OCI-LY1 (cell line): ENCODE results near the gene CYP4F12.

Source experiments
- H2AFZ ChIP-seq: fragments of 200-600 bp; sonication (generic), shearing (Covaris generic); 2 replicates; pipeline ENCODE4 v1.6.0; 2014; ENCODE audit warnings: antibody characterized with exemption, mild to moderate bottlenecking, low read length
- H3F3A ChIP-seq: fragments of 200-600 bp; sonication (generic), shearing (Covaris generic); 2 replicates; pipeline ENCODE4 v1.6.0; 2014; ENCODE audit warnings: mild to moderate bottlenecking, antibody characterized with exemption, low read length, moderate library complexity; ENCODE audit not compliant: insufficient read depth
- H3K27ac ChIP-seq: fragments of 200-600 bp; sonication (generic); 2 replicates; pipeline ENCODE4 v1.5.1; 2014; ENCODE audit warnings: low read length, mixed run types, mild to moderate bottlenecking, low read depth; ENCODE audit not compliant: poor library complexity, severe bottlenecking
- H3K27me3 ChIP-seq: fragments of 200-600 bp; sonication (generic); 2 replicates; pipeline ENCODE4 v1.6.0; 2014; ENCODE audit warnings: antibody characterized with exemption, mild to moderate bottlenecking, low read length, moderate library complexity; ENCODE audit not compliant: insufficient read depth
- H3K36me3 ChIP-seq: fragments of 200-600 bp; sonication (generic); 2 replicates; pipeline ENCODE4 v1.6.1; 2014; ENCODE audit warnings: mild to moderate bottlenecking, antibody characterized with exemption, low read length, moderate library complexity, mixed read lengths; ENCODE audit not compliant: insufficient read depth
- H3K4me1 ChIP-seq: fragments of 200-600 bp; sonication (generic); 2 replicates; pipeline ENCODE4 v1.5.1; 2014; ENCODE audit warnings: mild to moderate bottlenecking, low read length, moderate library complexity; ENCODE audit not compliant: insufficient read depth, severe bottlenecking
- H3K4me2 ChIP-seq: fragments of 200-600 bp; sonication (generic), shearing (Covaris generic); 2 replicates; pipeline ENCODE4 v1.6.1; 2014; ENCODE audit warnings: low read length
- H3K4me3 ChIP-seq: fragments of 200-600 bp; sonication (generic); 2 replicates; pipeline ENCODE4 v1.5.1; 2014; ENCODE audit warnings: low read length, low read depth, mild to moderate bottlenecking, mixed read lengths; ENCODE audit not compliant: poor library complexity, severe bottlenecking
- H3K79me2 ChIP-seq: fragments of 200-600 bp; shearing (Covaris generic); 2 replicates; pipeline ENCODE4 v1.6.1; 2016; ENCODE audit warnings: mixed run types, low read length, mixed read lengths; ENCODE audit not compliant: insufficient read depth
- H3K9ac ChIP-seq: fragments of 200-600 bp; sonication (generic), shearing (Covaris generic); 2 replicates; pipeline ENCODE4 v1.6.1; 2014; ENCODE audit warnings: mild to moderate bottlenecking, low read length, mixed read lengths
- H3K9me2 ChIP-seq: fragments of 200-600 bp; sonication (generic), shearing (Covaris generic); 2 replicates; pipeline ENCODE4 v1.6.1; 2014; ENCODE audit warnings: low read depth, mild to moderate bottlenecking, low read length, mixed read lengths
- H3K9me3 ChIP-seq: fragments of 200-600 bp; shearing (Covaris generic); 2 replicates; pipeline ENCODE4 v1.6.1; 2014; ENCODE audit warnings: low read length, mixed read lengths
- H4K20me1 ChIP-seq: fragments of 200-600 bp; sonication (generic), shearing (Covaris generic); 2 replicates; pipeline ENCODE4 v1.6.0; 2016; ENCODE audit warnings: mild to moderate bottlenecking, low read length; ENCODE audit not compliant: insufficient read depth
- CTCF ChIP-seq: fragments of 200-600 bp; sonication (generic), shearing (Covaris generic); IDR thresholded peaks from 2 replicates; pipeline ENCODE4 v1.5.1; 2017; ENCODE audit warnings: mild to moderate bottlenecking, antibody characterized with exemption, low read length, moderate library complexity, mixed read lengths
- EZH2 ChIP-seq: fragments of 200-600 bp; sonication (generic), shearing (Covaris generic); IDR thresholded peaks from 2 replicates; pipeline ENCODE4 v1.8.0; 2017; ENCODE audit warnings: borderline replicate concordance, mixed run types, mild to moderate bottlenecking, antibody characterized with exemption, low read length, moderate library complexity, mixed read lengths

CYP4F12 gene

GRCh38 chr19:15651791-15652190 is 21.1 kb upstream of the CYP4F12 start:
- no peaks in the 10 kb centered on the region for H3K9me3 ChIP-seq
- H3K36me3 ChIP-seq, result no peaks in the 10 kb centered on the region
- no peak overlapping the region for H3K9ac ChIP-seq
- TF ChIP-seq EZH2, result no peak
- TF ChIP-seq CTCF, result no peak
- H3K4me2 ChIP-seq, result no peak overlapping the region
- H3K27ac ChIP-seq, result no peak overlapping the region
- H3K79me2 ChIP-seq, result no peaks in the 10 kb centered on the region
- no peaks in the 10 kb centered on the region for H3K27me3 ChIP-seq
- no peaks in the 10 kb centered on the region for H3K4me1 ChIP-seq
- H4K20me1 ChIP-seq, result no peaks in the 10 kb centered on the region
- no peak overlapping the region for H2AFZ ChIP-seq
- H3K9me2 ChIP-seq, result no peaks in the 10 kb centered on the region
- H3K4me3 ChIP-seq, result no peak overlapping the region
- no peaks in the 10 kb centered on the region for H3F3A ChIP-seq

GRCh38 chr19:15652559-15653278 is 20.2 kb upstream of the CYP4F12 start:
- no peak overlapping the region for H3K9ac ChIP-seq
- H3K36me3 ChIP-seq, result no peaks in the 10 kb centered on the region
- H3K27me3 ChIP-seq, result no peaks in the 10 kb centered on the region
- H4K20me1 ChIP-seq, result no peaks in the 10 kb centered on the region
- no peaks in the 10 kb centered on the region for H3K9me3 ChIP-seq
- no peak overlapping the region for H2AFZ ChIP-seq
- no peaks in the 10 kb centered on the region for H3K9me2 ChIP-seq
- no peak overlapping the region for H3K4me2 ChIP-seq
- no peaks in the 10 kb centered on the region for H3K4me1 ChIP-seq
- H3K79me2 ChIP-seq, result no peaks in the 10 kb centered on the region
- no peak overlapping the region for H3K27ac ChIP-seq
- H3F3A ChIP-seq, result no peaks in the 10 kb centered on the region
- H3K4me3 ChIP-seq, result no peak overlapping the region
- TF ChIP-seq CTCF (no peak), EZH2 (no peak)

- H3K79me2 ChIP-seq, result no peaks in the 10 kb centered on the region
- no peak overlapping the region for H3K4me3 ChIP-seq
- no peak overlapping the region for H3K4me2 ChIP-seq
- H3K36me3 ChIP-seq, result no peaks in the 10 kb centered on the region
- H3K27me3 ChIP-seq, result no peaks in the 10 kb centered on the region
- no peaks in the 10 kb centered on the region for H3K9me2 ChIP-seq
- no peaks in the 10 kb centered on the region for H3K4me1 ChIP-seq
- H3F3A ChIP-seq, result no peaks in the 10 kb centered on the region
- no peak overlapping the region for H2AFZ ChIP-seq
- no peaks in the 10 kb centered on the region for H3K9me3 ChIP-seq
- H3K27ac ChIP-seq, result no peak overlapping the region
- no peak overlapping the region for H3K9ac ChIP-seq
- no peaks in the 10 kb centered on the region for H4K20me1 ChIP-seq
- TF ChIP-seq EZH2 (no peak), CTCF (no peak)
Observed at GRCh38 chr19:15656467-15656866, 16.4 kb upstream of the CYP4F12 start.
